GM19035 (cell line): ENCODE data around the gene ALK.

Source experiments
- ATAC-seq: cut with Tn5 transposase; IDR thresholded peaks from one replicate; pipeline ENCODE4 v1.9.1; 2021; ENCODE audit not compliant: unreplicated experiment

Gene ALK

DNA sequence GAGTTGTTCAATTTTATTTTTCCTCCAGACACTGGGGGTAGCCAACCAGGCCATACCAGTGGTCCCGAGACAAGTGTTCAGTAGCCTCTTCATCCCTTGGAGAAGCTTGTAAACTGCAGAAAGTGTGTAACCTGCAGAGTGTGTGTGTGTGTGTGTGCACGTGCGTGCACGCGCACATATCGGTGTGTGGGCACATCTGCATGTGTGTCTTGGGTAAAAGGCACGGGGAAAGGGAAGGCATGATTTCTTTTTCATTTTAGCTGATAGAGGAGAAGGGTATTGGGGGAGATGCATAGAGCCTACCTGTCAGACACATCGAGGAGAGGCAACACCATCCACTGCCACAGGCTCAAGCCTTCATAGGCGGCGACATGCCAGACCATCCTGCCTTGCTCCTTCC is 624.8 kb downstream of the ALK start:
- no peak for ATAC-seq

DNA sequence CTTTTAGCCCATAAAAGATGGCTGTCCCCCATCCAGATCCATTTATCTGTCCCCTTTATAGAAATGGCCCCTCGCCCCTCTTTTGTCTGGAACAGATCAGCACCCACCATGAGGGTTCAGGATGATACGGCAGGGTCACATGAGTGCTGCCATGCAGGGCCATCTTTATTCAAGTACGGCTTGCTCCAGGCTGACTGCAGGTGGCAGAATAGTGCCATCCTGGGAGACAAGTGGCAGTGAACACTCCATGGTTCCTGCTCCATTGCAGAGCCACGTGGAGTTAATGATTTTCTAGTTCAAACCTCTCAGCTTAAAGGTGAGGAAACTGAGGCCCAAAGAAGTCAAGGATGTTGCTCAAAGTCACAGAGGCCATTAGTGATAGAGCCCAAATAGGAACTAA is 625.5 kb downstream of the ALK start:
- ATAC-seq: no peak

- ATAC-seq: no peak
Observed at GRCh38 chr2:29293830-29294438, 627.5 kb downstream of the ALK start.

- ATAC-seq: no peak
Observed at GRCh38 chr2:29290293-29291047, 630.9 kb downstream of the ALK start.

GRCh38 chr2:29284671-29285070 is 636.7 kb downstream of the ALK start:
- ATAC-seq: no peak

DNA sequence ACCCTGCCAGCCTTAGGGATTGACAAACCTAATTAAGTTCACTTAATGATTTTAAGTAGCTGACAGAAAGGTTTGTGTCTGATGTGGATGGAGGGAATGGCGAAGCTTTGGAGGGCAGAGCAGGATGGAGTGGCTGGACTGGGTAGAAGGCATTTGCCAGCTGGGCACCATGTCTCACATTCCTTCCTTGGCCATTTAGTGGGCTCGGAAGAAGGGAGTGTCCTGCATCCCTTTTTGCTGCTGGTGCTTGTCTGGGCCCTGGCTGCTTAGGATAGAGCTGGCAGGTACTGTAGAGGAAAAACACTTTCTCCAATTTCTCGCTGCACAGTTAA is 639.5 kb downstream of the ALK start:
- ATAC-seq: no peak

GRCh38 chr2:29281086-29281915 is 640.1 kb downstream of the ALK start:
- no peak for ATAC-seq

DNA sequence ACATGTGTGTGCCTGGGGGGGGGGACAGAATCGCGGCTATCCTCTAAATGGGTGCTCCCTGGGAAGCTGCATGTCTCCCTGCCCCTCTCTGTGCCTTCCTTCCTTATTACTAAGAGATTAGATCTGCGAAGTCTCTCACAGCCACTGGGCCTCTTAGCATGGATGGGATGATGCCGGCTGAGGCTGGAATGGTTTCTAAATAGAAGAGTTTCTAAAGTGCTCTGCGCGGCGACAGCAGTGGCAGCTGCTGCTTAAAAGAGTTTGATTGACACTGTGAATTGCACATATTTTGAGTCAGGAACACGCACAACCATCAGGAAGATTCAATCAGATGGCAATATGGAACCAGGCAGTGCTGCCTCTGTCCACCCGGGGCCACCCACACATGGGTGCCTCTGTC is 642.4 kb downstream of the ALK start:
- ATAC-seq: no peak

GRCh38 chr2:29276151-29276550 is 645.2 kb downstream of the ALK start:
- ATAC-seq: no peak

DNA sequence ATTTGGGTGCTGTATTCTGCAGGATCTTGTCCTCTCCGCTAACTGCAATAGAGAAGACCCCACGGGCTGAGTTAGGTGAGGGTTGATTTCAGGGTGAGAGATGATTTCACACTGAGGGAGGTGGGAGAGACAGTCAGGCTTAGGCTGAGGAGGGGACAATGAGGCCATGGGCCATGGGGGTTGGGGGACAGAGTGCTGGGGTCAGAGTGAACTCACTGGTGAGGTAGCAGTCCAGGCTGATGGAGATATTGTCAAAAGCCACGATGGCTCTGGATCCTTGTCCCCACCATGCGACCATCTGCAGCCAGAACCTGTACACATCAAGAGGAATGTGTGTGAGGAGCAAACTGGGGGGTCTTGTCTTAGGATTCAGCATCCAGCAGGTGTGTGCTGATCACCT is 646.2 kb downstream of the ALK start:
- no peak for ATAC-seq

DNA sequence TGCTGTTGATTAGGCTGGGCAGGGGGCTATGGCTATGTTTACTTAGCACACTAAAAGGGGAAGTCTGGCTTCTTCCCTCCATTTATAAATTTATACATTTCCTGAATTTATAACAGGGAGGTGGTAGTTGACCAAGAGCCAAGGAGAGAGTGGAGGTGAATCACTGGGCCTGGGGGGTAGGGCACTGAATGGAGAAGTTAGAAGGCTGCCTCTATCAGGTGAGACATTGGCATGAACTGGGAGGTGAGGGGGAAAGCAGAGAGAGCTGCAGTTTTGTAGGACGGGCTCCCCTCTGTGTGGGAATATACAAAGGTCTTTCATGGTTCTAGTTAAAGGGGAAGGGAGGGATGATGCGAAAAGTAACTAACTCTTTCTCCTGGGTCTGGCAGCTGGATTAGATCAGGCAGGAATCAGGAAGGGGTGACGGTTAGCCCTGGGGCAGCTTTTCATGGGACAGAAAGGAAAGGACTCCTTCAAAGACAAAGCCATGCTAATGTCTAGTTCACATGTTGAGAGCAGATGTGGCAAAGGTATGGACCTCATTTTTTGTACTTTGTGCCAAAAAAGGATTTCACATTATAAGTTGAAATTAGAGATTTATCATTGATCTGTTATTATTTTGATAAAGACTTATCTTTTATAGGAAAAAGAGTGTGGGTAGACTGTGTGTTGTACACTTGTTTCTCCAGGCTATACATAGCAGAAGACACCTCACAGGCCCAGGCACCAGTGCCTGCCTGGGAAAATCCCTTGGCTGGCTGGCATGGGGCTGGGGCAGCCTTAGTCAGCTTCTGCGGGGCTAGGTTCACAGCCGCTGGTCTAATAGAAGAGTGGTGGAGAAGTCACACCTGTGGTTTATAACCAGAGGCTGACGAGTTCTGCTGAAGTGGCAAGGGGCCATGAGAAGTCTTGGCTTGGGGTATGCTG is 647.4 kb downstream of the ALK start:
- ATAC-seq: no peak

GRCh38 chr2:29273004-29273684 is 648.2 kb downstream of the ALK start:
- ATAC-seq: no peak

DNA sequence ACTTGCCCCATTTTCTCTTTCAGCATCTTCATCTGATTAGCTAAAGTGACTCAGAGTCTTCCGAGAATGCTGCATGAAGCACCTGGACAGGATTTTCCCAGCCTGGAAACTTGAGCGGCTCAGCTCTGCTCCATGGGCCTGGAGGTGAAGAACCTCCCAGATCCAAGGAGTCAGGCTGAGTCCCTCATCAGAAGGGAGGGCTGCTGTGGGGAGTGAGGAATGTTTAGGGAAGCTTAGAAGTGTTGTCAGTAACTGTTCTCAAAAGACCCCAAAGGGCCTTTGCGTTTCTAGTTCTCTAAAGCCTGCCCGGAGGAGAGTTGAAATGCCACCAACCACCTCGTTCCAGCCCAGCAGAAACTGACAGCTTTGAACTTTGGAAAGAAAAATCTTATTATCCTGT is 649.1 kb downstream of the ALK start:
- no peak for ATAC-seq

- ATAC-seq: no peak
Observed at GRCh38 chr2:29270701-29271121, 650.7 kb downstream of the ALK start.

DNA sequence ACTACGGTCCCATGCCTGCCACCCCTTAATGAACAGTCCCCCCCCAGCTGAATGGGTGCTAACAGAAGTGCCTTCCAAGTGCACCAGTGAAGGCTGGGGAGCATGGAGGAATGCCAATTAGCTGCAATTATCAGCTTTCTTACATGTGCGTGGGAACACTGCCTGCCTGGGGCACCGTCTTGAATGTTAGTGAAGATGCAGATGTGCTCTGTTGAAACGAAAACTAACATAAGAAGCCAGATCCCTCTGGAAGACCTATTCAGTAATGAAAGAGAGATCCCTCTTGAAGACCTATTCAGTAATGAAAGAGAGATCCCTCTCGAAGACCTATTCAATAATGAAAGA is 651.6 kb downstream of the ALK start:
- no peak for ATAC-seq

DNA sequence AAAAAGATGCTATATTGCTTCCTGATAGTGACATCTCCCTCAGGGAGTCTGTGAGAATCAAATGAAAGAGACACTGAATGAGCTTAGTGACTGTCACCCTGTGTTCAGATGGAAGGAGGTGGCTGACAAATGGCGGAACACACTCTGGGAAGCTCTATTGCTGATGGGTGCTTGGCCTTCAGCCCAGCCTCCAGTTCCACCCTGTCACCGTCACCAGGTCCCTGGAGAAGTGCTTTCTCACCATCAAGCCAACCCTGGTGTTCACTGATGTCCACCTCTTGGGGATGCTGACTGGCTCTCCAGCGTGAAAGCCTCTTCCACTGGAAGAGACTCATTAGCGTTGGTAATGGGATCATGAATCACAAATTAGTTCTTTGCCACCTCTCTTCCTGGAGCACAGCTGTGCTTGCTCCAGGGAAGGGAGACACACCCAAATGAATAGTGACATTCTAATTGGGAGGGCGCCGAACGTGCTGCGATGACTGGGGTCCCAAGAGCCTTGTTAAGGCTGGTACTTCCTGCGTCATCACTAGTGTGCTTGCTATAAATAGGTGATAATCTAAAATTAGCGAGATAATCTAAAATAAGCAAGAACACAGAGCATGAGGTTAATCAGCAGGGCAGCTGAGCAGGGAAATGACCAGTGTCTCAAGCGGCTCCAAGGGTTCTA is 652.2 kb downstream of the ALK start:
- no peak for ATAC-seq

DNA sequence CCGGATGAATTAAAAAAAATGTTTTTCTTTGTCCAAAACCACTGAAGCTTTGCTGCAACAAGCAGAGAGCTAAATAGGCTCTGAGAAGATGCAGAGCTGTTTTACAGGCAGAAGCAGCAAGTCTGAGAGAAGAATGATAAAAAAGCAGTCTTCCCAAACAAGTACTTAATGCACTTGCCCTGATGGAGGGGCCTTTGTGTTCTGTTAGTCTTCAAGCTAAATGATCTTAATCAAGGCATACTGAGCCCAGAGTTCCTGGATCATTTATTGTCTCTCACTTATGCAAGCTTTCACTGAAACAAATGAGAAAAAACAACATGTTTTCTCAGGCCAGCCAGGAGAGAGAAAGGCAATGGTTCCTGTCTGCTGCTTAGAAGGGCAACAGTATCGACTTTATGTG is 653.7 kb downstream of the ALK start:
- no peak for ATAC-seq

GRCh38 chr2:29263886-29264285 is 657.5 kb downstream of the ALK start:
- no peak for ATAC-seq

DNA sequence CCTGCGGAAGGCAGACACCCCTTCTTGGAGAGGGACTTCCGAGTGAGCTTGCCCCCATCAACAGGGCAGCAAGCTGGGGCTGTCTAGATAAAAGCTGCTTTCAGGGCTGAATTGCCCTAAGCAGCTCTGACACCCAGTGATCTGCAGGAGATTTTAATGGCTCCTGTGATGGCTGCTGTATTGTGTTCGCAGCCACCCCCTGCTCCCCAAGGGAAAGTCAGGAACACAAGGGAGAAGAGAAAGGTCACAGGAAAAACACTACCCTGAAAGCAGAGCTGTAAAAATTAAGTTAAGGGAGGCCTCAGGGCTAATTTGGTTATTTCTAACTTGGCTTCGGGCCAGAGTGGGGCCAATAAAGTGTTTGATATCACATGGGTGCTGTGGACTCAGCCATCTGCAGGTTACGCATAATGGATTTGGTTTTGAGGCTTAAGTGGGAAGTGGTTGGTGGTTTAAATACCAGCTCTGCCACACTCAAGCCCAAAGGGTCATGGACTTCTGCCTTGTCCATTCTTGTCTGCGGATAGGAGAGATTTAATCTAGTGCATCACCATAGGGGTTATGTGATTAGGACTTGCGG is 658.6 kb downstream of the ALK start:
- no peak for ATAC-seq

GRCh38 chr2:29261003-29261402 is 660.4 kb downstream of the ALK start:
- peak; percentile 70 for ATAC-seq
